Fibroblast of skin of right quadriceps (primary cell): ENCODE results near the gene CSPG4.
"Not testable (repeated sequence)": the region's sequence is repeated elsewhere in the genome, so short reads cannot be mapped to it uniquely, and the experiment has no call there.

Experiments used
- DNase-seq: peaks from one replicate; pipeline ENCODE4 v3.0.0-alpha.2; 2013

The CSPG4 gene

DNA sequence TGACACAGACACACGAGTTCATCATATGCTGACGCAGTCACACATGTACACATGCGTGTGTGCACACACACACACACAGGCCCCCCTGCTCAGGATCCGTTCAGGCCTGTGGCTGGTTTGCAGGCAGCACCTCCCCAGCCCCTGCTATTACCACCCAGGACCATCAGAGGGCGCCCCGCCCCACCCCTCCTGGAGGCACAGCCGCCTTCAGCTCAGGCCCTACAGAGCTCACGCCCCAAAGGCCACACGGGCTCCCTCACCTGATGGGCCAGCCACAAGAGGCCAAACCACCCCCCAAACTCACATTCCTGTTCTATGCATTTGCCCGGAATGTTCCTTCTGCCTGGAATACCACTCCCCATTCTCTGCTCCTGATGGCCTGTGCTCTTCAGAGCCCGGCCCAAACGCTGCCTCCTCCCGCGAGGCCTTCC is 26.4 kb downstream of the CSPG4 start:
- peak; percentile 55 for DNase-seq

DNA sequence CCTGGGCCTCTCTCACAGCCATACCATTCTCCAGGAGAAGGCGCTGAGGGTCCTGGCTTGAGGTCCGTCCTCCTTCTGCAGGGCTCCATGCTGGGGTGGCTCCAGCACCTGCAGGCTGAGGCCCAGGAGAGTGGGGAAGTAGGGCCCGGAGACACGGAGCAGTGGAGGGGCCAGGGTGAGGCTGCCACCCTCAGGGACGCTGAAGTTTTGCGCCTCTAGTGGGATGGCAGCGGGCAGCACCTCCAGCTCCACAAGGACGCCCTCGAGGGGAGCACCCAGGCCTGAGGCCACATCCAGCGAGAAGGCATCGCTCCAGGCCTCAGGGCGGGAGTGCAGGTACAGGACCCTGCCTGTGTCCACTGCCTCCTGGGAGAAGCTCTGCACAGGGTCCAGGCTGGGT is 27.5 kb downstream of the CSPG4 start:
- DNase-seq: no peak

DNA sequence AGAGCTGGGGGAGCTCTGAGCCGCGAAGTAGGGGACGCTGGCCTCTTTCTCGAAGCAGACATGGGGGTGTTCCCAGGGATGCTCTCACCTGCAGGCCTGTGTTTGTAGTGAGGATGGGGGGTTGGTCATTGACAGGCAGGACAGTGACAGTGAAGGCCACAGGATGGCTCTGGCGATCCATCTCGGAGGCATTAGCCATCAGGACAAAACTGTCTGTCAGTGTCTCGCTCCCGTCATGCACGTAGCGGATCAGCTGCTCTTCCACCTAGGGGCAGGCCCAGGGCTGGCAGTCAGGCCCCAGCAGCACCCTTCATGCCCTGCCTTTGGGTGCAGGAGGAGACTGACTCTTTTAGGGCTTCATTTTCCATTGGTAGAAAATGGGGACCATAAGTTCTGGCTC is 28.0 kb downstream of the CSPG4 start:
- DNase-seq: no peak

DNA sequence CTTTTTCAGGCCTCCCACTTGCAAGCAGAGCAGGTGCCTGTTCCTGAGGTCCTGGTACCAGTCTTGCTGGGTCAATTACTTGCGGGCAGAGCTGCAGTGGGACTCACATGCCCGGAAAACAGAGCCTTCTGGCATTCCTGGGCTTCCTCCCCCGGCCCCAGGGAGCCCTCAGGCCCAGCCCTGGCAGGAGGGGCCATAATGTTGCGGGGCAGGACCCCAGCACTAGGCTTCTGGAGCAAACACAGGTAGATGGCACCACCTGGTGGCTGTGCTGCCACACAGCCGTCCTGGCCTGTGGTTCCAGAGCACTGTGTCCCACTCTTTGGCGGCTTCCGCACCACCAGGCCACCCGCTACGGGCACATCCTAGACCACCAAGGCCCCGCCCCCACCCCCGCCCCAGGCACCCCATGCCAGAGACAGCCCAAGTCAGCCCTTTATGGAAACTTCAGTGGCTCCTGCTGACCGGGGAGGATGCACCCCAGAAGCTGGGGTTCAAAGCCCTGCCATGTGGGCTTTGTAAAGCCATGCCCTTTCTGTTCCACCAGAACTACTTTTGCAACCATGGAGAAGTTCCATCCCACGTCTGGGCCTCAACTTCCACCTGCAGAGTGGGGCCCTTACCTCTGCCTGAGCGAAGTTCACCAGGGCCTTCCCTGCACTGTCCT is 28.9 kb downstream of the CSPG4 start:
- DNase-seq: peak; percentile 52

DNA sequence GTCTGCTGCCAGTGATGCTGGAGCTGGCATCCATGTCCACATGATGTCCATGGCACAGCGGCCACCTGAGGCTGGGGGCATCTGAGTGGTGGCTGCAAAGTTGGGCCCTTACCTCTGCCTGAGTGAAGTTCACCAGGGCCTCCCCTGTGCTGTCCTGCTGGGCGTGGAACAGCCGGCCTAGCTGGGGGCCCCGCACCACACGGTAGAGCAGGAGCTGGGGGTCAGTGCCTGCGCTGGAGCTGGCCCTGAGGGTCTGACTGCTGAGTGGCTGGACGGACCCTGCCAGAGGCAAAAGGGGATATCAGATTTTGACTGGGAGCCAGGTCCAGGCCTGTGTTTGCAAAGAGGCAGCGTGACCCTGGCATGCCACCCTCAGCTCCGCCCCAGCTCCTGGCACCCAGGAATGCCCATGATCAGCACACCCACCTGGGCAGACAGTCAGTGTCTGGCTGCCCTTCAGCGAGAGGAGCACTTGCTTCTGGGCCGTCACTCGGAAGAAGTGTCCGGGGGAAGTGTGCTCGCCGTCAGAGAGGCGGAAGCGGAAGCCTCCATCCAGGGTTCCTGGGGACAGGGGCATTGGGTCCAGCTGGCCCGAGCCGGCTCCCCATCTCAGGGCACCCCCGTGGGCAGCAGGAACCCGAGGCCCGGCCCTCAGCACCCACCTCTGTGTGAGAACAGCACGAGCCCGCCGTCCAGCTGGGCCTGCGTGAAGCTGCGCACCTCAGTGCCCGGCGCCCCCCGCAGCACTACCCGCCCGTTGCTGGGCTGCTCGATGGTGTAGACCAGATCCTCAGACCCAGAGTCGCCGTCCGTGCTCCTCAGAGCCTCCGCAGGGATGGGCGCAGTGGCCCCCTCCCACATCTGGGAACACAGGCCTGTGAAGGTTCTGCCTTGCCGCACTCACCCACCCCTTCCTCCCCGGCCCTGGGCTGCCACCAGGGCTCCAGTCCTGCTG is 30.2 kb downstream of the CSPG4 start:
- no peak for DNase-seq

DNA sequence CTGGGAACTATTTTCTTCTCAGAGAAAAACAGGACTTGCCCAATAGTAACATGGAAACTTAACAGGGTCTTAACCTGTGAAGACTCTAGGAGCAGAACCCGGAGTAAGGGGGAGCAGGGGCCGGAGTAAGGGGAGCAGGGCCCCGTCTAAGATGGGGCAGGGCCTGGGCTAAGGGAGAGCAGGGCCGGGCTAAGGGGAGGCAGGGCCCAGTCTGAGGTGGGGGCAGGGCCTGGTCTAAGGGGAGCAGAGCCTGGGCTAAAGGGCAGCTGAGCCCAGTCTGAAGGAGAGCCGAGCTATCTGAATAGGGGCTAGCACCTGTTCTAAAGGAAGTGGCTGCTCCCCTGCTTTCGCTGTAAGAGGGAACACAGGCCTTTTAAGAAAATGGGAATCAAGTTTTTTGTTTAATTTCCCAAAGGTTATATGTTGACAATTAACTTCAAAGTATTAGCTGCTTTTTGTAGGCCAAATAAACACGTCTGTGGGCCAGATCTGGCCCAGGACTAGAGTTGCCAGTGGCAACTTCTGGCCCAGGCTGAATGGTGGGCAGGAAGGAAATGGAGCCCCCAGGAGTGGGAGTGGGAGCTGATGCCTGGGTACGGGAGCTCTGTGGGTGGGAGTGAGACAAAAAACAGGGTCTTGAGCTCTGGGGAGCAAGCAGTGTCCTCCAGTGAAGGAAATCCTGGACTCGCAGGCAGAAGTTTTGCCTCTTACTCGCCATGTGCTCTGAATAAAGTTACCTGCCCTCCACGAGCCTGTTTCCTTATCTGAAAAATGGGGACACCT is 32.5 kb downstream of the CSPG4 start:
- DNase-seq: no peak

DNA sequence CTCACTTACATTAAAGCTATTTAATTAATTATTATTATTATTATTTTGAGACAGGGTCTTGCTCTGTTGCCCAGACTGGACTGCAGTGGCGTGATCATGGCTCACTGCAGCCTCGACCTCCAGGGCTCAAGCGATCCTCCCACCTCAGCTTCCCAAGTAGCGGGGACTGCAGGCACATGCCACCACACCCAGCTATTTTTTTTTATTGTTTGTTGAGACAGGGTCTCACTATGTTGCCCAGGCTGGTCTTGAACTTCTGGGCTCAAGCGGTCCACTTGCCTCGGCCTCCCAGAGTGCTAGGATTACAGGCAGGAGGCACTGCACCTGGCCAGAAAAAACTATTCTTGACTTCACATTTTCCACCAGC is 34.3 kb downstream of the CSPG4 start:
- not testable (repeated sequence) for DNase-seq

DNA sequence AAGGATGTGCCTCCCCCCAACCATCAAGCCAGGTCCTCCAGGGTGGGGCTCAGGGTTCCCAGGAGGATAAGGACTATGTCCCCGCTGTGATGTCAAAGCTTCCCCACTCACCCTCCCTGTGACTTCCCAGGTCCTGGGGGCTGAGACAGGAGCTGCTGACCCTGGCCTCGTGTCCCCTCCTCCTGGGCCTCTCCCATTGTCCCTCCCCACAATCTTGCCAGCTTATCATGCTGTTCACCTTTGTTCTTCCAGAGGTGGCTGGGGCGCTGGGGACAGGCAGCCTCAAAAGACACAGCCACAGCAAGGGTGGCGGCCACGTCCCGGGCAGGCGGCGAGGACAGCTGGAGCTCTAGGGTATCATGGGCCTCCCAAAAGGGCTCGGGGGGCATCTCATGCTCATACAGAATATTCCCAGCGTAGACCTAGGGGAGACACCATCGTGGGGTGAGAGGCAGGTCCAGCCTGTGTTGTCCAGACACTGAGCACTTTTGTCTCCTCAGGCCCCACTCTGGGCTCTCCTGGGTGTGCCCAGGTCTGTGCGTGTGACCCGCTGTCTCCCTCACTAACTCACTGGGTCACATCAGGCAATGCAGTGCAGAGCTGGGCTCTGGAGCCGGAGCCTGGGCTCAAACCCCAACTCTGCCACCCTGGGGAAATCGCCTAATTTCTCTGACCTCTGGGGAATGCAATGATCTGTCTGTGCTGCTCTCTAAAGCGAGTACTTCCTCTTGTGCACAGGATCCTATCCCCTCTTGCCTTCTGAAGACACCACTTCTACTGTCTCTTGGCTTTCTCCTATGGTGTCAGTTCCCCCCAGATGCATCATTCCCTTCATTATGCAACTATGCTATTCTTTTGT is 35.0 kb downstream of the CSPG4 start:
- no peak for DNase-seq

DNA sequence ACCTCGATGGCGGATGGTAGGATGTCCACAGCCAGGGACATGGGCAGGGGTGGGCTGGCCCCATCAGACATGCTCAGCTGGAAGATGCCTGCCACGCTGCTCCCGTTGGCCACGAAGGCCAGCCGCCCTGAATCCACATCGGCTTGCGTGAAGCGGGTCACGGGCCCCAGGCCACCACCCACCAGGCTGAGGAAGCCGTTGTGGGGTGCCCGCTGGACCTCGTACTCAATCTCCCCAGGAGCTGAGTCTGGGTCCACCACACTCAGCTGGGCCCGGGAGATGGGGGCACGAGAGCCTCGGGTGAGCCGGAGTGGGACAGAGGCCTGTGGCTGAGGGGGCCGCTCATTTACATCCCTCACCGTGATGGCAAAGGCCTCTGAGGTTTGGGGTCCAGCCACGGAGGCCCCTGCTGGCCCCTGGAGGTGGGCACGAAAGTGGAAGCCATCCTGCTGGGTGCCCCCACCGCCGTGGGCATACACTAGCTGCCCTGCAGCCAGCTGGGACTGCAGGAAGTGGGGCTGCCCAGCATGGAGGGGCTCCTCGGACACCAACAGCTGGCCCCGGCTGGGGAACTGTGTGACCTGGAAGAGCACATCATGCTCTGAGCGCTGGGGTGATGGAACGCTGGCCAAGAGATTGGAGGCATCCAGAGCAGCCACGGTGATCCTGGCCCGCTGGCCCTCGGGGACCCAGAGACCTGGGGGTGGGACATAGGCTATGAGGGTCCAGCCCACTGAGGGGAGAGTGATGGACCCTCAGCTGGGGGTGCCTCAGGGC is 35.8 kb downstream of the CSPG4 start:
- DNase-seq: no peak

DNA sequence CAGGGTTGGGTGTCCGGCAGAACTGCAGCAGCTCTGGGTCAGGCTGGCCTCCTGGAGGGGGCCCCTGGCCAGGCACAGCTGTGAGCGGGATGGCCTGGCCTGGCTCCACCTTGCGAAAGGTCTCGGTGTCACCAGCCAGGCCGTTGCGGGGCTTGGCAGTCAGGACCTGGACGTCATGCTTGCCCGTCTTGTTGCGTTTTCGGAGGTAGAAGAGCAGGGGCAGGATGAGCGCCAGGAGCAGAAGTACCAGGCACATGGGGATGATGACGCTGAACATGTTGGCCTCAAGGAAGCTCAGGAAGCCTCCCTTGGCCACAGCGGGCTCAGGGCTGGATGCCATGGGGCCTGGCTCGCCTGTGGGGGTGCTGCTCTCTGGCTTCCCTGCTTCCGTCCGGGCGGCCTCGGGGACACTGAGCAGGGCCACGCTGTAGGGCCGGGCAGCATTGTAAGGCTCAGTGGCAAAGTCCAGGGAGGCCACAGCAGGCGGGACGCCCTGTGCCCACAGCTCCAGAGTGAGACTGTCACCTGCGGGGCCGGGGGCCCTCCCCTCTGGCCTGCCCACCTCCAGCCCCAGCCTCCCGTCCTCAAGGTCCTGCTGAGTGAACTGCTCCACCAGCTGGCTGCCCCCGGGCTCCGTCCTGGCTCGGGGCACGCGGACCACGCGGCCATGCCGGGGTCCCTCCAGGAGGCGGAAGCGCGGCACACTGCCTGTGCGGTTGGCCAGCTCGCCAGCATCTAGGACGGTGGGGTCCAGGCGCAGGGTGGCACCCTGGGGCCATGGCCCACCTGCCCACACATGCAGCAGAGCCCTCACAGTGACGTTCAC is 36.9 kb downstream of the CSPG4 start:
- no peak for DNase-seq

DNA sequence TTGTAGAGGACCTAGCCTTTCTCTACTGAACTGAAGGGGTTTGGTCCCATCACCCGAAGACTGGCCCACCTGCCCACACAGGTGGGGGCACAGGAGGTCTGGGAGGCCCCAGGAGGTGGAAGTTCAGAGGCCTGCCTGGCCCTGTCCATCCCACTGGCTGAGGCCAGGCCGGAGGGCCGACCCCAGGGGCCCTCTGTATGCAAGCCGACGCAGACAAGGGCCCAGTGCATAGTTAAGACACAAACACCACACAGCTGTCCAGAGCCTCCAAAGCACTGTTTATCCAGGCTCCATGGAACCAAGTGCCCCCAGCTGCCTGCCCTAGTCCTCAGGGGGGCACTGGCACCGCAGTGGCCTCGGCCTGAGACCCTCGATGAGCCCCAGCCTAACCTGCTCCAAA is 38.3 kb downstream of the CSPG4 start:
- DNase-seq: no peak

DNA sequence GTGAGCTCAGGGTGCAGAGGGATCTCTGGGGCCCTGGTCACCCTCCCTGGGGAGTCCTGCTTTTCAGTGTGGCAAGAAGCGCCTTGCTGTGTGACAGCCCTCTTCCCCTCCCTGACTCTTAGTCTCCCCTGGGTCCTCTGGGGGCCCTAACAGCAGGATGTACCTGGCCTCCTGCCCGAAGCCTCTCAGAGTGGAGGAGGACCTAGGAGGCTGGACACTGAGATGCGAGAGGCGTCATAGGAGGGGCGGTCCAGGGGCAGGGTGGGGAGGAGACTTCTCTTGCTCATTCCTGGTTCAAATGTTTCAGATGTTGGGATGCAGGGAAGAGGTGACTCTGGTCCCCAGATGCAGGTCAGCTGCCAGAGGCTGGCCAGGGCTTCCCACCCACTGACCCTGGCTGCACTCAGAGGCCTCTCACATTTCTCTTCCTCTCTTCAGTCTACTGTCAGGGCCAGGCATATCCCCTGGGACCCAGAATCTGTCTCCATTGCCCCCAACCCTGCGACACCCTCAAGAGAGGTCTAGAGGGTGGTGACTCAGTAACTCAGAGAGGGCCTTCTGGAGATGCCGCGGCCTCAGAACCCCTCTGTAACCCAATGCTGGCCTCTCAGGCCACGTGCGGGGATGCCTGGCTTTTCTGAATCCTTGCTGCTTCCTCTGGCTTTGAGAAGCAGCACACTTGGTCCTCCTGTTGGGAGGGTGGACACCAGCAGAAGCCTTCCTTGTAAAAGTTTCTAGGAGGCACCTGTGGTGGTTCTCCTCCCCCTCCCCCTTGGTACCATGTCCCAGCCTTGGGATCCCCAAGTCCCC is 39.0 kb downstream of the CSPG4 start:
- peak; percentile 79 for DNase-seq

DNA sequence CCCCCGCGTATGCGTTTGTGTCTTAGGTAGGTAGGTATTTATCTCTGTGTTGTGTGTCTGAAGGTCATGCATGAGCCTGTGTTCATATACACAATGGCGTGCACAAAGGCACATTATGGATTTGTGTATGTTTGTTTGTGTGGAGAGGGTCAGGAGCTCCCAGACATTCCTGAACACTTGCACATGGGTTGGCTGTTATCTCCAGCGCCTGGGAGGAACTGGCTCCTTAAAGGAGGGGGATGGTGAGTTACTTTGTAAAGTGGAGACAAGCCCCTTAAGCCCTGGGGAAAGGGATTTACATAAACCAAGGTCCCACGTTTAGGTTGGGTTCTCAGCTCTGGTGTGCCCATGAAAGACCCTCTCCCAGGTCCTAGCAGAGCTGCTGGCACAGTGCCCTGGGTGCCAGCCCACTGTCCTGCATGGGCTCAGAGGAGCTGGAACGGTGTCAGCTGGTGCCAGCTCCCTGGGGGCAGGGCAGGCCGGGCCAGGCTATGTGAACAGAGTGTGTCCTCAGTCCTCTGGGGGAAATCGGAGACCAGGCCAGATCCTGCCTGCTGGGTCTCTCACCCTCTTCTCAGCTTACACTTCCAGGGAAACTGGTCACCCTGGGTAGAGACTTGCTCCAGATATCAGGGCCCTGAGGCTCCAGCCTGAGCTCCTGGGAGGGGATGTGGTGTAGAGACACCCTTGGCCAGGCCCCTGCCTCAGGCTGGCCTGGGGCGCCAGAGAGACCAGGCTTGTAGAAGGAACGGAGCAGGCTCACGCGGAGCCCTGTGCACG is 39.8 kb downstream of the CSPG4 start:
- peak; percentile 88 for DNase-seq

DNA sequence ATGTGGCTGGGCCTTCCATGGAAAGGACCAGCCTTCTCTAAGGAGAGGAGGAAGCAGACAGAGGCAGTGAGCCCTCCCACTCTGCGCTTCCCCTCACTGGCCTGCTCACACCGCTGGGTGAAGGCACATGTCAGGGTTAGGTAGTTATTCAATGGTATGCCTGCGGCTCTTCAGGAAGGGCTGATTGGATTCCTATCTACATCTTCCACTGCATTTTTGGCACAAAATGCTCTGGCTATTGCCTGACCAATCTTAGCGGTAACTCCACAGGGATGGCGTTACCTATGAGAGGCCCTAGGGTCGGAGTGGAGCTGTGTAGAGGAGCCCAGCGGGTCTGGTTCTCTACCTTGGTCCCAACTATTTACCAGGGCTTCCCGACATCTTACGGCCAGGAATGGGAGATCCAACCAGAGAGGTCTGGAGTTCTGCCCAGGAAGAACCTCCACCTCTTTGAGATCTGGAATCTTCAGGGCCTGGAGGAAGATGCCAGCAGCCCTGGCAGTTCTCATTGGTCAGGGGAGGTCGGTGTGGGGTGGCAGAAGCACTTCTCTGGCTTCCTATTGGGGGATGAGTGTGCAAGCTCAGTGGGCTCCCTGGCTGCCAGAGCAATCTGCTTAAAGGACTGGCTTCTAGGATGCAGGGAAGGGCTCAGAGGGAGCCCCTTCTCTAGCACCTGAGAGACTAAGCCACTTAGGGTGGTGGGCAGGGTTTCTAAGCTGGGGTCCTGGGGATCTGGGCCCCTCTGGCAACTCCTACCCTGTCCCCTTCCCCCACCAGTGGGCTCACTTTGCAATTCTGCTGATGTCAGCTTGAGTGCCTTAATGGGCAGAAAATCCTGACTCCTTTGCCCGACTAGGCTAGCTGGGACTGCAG is 40.7 kb downstream of the CSPG4 start:
- DNase-seq: peak; percentile 25

DNA sequence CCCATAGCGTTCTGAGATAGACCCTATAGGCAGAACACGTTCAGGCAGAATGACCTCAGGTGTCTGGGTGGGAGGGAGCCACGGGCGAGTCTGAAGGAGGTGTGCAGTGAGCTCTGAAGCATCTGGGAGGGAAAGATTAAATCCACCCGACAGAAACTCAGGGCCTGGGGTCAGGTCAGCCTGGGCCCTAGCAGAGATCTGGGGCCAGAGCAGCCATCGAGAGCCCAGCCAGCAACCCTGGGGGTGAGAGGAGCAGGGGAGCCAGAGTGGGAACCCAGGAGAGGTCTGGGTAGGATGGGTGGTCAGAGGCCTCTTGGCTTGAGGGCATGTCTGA is 42.8 kb downstream of the CSPG4 start:
- no peak for DNase-seq

DNA sequence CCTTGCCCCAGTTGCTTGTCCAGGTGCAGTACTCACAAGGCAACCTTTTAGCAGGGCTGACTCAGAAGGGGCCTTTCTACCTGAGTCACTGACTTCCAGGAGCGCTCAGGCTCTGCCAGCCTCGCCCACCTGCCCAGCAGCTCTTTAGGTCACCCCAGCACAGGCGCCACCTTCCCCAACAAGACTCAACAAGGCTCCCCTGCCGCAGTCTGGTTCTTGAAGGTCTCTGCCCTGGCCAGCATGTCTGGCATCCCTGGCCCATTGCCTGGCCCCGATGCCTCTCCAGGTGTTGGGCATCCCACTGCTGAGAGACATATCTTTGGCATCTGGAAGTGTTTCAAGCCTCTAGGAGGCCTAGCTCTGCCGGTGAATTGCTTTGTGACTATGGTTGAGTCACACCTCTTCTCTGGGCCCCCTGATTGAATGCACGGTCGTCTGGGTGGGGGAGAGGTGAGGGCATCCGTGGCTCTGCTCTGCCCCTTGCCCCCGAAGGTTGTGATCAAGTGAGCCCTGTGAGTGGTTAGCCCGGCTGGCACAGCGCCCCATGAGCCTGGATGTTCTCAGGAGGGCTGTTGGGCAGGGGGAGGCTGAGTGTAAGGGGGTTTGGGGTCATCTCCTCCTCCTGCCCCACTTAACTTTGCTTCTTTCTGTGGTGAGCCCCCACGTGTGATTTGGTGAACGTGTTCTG is 43.3 kb downstream of the CSPG4 start:
- DNase-seq: peak; percentile 45

DNA sequence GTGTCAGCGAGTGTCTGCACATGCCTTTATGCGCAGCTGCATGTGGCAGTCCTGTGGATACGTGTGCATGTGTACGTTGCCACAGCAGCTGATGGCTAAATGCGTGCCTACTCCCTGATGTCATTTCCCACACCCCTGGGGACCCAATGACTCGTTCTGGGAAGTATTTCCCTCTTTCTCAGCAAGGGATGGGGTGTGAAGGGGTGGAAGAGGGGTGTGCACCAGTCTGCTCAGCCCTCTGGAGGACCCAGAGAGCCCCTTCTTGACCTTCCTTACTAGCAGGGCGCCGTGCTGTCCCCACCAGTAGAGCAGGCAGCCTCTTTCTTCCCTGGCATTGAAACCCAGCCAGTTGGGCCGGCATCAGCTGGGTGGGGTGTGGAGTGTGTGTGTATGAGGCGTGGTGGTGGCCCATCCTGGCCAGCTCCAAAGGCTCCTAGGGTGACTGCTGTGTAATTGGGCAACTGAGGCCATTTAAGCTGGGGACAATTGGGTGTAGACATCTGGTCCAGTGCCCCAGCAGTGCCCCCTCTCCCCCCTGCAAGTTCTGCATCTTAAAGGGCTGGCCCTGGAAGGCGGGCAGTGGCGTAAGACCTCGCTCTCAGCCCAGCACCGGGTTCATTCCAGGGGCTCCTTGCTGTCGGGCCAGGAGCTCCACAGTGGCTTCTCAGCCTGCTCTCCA is 45.7 kb downstream of the CSPG4 start:
- peak; percentile 99 for DNase-seq
